ENCODE data around the gene RANGAP1.
A peak's percentile ranks its signal among the peaks of the same experiment; 100 is the strongest.
"Not testable (repeated sequence)": the region's sequence is repeated elsewhere in the genome, so short reads cannot be mapped to it uniquely, and the experiment has no call there.

Gene RANGAP1

DNA sequence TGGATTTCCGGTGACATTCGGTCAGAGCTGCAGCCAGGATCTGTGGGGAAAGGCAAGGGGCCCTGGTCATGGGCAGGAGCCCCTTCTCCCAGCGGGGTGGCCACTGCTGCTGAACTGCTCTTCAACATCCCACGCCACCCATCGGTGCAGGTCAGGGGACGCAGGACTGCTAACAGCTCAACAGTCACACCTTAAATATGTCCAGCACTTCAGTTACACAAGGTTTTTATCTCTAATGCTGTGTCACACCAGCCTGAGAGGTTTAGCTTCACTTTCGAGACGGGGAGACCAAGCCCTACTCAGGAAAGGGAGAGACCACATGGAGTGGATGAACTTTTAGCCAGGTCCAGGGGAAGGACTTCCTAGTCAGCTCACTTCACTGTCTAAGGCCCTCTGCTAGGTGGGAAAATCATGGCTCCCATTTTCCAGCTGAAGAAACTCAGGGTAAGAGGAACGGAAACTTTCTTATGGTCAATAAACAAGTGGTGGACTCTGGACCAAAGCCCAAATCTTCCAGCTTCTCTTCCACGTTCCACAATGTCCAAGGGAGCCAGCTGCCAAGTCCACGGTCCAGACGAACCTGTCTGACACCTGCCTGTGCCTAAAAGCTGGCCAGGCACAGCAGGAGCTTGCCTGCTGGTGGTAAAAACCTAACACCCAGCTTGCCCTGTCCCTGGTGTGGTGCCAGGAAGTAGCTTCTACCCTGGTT lies 24.3 kb downstream of the RANGAP1 start:
- TF ChIP-seq, protein P1, sequence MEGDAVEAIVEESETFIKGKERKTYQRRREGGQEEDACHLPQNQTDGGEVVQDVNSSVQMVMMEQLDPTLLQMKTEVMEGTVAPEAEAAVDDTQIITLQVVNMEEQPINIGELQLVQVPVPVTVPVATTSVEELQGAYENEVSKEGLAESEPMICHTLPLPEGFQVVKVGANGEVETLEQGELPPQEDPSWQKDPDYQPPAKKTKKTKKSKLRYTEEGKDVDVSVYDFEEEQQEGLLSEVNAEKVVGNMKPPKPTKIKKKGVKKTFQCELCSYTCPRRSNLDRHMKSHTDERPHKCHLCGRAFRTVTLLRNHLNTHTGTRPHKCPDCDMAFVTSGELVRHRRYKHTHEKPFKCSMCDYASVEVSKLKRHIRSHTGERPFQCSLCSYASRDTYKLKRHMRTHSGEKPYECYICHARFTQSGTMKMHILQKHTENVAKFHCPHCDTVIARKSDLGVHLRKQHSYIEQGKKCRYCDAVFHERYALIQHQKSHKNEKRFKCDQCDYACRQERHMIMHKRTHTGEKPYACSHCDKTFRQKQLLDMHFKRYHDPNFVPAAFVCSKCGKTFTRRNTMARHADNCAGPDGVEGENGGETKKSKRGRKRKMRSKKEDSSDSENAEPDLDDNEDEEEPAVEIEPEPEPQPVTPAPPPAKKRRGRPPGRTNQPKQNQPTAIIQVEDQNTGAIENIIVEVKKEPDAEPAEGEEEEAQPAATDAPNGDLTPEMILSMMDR (IDR thresholded peaks at IDR 0.05; ENCODE audit: control insufficient read depth, extremely low read depth, insufficient read depth): no peak
- no peak overlapping the region for H3K4me3 ChIP-seq (ENCODE audit: low read depth, low read length)
- peak; percentile 99 for DNase-seq (ENCODE audit: low read depth)

DNA sequence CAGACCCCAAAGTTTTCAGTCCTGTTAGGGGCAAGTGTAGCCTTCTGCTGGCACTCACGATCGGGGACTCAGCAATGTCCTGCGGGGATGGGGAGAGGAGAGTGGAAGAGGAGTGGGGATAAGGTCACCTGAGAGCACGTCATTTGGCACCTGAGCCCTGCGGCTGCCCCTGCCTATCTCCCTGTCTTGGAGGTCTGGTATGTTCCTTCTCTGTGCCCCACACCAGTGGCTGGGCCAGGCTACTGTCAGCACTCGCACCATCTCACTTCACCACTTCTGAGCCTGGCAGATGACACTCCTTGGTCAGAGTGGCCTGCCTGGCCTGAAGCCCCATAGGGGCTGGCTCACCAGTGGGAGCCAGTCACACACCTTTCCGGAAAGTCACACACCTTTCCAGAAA lies 25.1 kb downstream of the RANGAP1 start:
- DNase-seq (ENCODE audit: low read depth): no peak
- TF ChIP-seq, protein P1 (IDR thresholded peaks at IDR 0.05; ENCODE audit: control insufficient read depth, extremely low read depth, insufficient read depth): no peak
- no peak overlapping the region for H3K4me3 ChIP-seq (ENCODE audit: low read depth, low read length)

DNA sequence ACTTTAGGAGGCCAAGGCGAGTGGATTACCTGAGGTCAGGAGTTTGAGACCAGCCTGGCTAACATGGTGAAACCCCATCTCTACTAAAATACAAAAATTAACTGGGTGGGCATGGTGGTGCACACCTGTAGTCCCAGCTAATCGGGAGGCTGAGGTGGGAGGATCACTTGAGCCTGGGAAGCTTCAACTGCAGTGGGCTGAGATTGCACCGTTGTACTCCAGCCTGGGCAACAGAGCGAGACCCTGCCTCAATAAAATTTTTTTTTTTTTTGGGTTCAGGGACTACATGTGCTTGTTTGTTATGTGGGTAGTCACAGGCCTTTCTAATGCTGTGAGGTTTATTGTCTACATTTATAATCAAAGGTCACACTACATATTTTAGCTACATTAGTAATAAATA lies 26.2 kb downstream of the RANGAP1 start:
- not testable (repeated sequence) for DNase-seq (ENCODE audit: low read depth); H3K4me3 ChIP-seq (ENCODE audit: low read depth, low read length)

DNA sequence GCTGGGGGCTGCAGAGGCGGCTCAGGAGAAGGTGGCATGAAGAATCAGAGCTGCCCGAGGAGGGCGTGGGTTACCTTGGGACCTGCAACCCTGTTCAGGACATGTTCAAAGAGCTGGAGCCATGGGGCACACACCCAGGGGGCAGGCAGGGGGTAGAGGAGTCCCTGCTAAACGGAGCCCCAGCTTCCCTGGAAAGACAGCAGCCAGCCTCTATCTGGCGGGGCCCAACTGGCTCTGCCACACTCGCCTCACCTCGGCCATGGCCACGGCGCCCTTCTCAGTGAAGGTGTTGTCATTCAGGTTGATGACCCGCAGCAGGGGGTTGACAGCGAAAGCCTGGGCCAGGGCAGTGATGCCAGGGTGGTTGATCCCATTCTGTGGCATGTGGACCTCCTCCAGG lies 28.3 kb downstream of the RANGAP1 start:
- TF ChIP-seq, protein P1 (IDR thresholded peaks at IDR 0.05; ENCODE audit: control insufficient read depth, extremely low read depth, insufficient read depth): no peak
- no peak overlapping the region for H3K4me3 ChIP-seq (ENCODE audit: low read depth, low read length)
- no peak for DNase-seq (ENCODE audit: low read depth)

DNA sequence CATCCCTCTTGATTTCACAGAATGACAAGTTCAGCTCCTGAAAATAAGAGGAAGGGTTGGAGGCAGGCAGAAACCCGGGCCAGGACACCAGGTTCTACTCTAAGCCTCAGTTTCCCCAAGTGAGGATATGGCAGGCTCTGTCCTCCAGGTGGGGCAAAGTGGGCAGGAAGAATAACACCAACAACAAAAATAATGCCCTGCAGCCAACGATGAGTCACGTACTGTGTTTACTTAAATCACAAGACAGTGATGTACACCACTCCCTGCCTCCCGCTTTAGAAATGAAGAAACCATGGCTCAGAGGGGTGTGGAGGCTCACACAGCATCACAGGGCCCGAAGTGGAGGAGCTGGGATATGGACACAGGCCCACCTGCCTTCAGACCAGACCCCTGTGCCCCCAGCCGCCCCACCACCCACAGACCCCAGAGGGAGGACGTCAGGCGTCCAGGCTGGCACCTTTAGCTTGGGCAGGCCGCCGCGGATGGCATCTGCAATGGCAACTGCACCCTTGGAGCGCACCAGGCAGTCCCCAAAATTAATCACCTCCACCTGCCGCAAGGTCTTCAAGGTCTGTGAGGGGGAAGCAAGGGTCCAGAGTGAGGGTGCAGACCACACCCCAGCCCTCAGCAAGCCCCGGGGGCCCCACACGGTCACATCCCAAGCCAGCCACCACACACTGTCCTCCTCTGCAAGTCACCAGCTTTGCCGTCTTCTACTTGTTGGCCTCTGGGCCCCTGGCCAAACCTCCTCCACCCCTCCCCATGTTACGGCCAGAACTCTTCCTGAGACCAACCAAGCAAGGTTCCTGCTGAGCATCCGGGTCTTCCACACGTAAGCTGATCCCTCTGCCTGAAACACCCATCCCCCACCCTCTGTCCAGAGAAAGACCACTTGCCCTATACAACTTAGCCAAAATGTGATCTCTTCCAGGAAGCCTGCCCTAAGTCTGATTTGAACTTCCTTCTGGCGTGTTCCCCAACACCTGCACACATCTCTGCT lies 29.4 kb downstream of the RANGAP1 start:
- peak; percentile 88 for DNase-seq (ENCODE audit: low read depth)
- no peak overlapping the region for H3K4me3 ChIP-seq (ENCODE audit: low read depth, low read length)
- TF ChIP-seq, protein P1 (IDR thresholded peaks at IDR 0.05; ENCODE audit: control insufficient read depth, extremely low read depth, insufficient read depth): peak; percentile 8; the same call in 1 of the 2 replicates

DNA sequence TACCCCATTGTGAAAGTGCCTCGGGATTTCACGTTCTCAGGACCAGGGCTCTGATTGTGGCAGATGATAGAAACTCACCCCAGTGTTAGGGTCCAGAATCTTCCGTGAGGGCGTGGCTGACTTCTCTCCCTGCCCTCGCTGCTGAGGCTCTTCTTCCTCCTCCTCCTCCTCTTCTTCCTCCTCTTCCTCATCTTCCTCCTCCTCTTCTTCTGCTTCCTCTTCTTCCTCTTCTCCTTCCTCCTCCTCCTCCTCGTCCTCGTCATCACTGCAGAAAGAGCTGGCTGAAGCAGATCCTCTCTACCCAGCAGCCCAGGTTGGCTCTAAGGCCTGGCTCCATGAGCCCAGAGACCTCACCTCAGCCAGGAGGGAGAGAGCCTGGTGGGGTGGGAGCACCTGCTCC lies 31.8 kb downstream of the RANGAP1 start:
- H3K4me3 ChIP-seq (ENCODE audit: low read depth, low read length): no peak overlapping the region

DNA sequence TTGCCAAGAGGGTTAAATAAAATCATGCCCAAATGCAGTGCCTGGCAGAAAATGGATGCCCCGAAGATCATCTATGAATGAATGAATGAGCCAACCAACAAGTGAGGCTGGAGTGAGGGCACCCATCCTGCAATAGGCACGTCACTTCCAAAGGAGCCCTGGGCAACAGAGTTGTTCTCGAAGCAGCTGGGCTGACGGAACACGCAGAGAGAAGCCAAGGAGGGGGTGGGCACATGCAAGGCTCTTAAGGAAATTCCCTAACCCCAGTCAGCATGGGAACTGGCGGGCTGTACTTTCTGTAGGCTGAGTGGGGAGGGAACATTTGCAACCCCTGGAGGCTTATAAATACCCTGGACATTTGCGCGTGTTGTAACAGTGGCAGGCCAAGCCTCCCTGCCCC lies 33.6 kb downstream of the RANGAP1 start:
- no peak for DNase-seq (ENCODE audit: low read depth)
- H3K4me3 ChIP-seq (ENCODE audit: low read depth, low read length): no peak overlapping the region
- TF ChIP-seq, protein P1 (IDR thresholded peaks at IDR 0.05; ENCODE audit: control insufficient read depth, extremely low read depth, insufficient read depth): no peak

More for the DNA sequence above, 31.8 kb downstream of the RANGAP1 start:
- no peak for DNase-seq (ENCODE audit: low read depth)
- TF ChIP-seq, protein P1 (IDR thresholded peaks at IDR 0.05; ENCODE audit: control insufficient read depth, extremely low read depth, insufficient read depth): no peak

Measured in LNCaP clone FGC (cell line).